Stimulated activated naive CD8-positive, alpha-beta T cell treated with anti-CD3 and anti-CD28 coated beads, Interleukin-15, amount 100 ng/mL, for 72 hours (primary cell): Measurements from ENCODE around the gene MACROD2.

Source experiments
- ATAC-seq: fragments of 150-1000 bp; cut with Tn5 transposase; 2 replicates; pipeline ENCODE4 v1.10.0; 2021; ENCODE audit warnings: mild to moderate bottlenecking, moderate library complexity
- DNase-seq, 2 donors: peaks; one replicate each; pipeline ENCODE4 v3.0.0; 2021 to 2022
- H3K27ac Mint-ChIP-seq, 2 donors: one replicate each; pipeline ENCODE4 v1.8.0; 2022; ENCODE audit warnings: mild to moderate bottlenecking in 2 of 2, mixed read lengths in 2 of 2, moderate library complexity in 2 of 2
- H3K27me3 Mint-ChIP-seq: one replicate; pipeline ENCODE4 v1.8.0; 2022; ENCODE audit warnings: mixed read lengths
- H3K4me1 Mint-ChIP-seq: one replicate; pipeline ENCODE4 v1.8.0; 2022; ENCODE audit warnings: mild to moderate bottlenecking, mixed read lengths
- H3K4me3 Mint-ChIP-seq, 2 donors: one replicate each; pipeline ENCODE4 v1.8.0; 2022; ENCODE audit warnings: mild to moderate bottlenecking in 2 of 2, mixed read lengths in 2 of 2, moderate library complexity in 1 of 2
- H3K9me3 Mint-ChIP-seq, 2 donors: one replicate each; pipeline ENCODE4 v1.8.0; 2022; ENCODE audit warnings: mixed read lengths in 2 of 2

Gene MACROD2

GRCh38 chr20:14491436-14491835 lies 496.1 kb downstream of the MACROD2 start:
- ATAC-seq (no peak), DNase-seq (no peak)
- Mint-ChIP-seq H3K4me1 (no peaks in the 10 kb centered on the region), H3K27me3 (no peaks in the 10 kb centered on the region), H3K9me3 (no peaks in the 10 kb centered on the region), H3K4me3 (no peak overlapping the region), H3K27ac (no peak overlapping the region)

DNA sequence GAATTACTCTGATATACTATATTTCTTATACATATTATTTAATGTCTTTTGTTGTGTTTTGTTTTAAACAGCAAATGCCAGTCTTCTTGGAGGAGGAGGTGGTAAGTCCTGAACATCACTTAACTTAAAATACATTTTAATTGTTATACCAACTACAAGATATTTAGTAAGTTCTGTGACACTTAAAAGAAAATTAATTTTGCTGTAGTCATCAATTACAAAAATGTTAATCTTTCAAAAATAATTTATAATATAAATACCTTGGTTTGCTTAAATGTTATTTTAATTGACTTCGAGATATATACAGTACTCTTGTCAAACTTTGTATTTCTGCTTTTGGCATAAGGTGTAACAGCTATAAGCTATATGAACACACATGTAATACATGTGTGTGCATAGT lies 498.1 kb downstream of the MACROD2 start:
- ATAC-seq (no peak), DNase-seq (no peak)
- H3K4me3 Mint-ChIP-seq, result no peak overlapping the region
- no peaks in the 10 kb centered on the region for H3K9me3 Mint-ChIP-seq
- no peak overlapping the region for H3K27ac Mint-ChIP-seq
- H3K4me1 Mint-ChIP-seq, result no peaks in the 10 kb centered on the region
- H3K27me3 Mint-ChIP-seq, result no peaks in the 10 kb centered on the region

GRCh38 chr20:14494355-14494754 lies 499.0 kb downstream of the MACROD2 start:
- H3K27ac Mint-ChIP-seq, result no peak overlapping the region
- peaks cover 0 to 7% of the 10 kb centered on the region in 2 donors for H3K9me3 Mint-ChIP-seq
- no peak for DNase-seq
- no peaks in the 10 kb centered on the region for H3K27me3 Mint-ChIP-seq
- H3K4me1 Mint-ChIP-seq, result no peaks in the 10 kb centered on the region
- H3K4me3 Mint-ChIP-seq, result no peak overlapping the region
- no peak for ATAC-seq

GRCh38 chr20:14495066-14495465 lies 499.8 kb downstream of the MACROD2 start:
- H3K4me3 Mint-ChIP-seq, result no peak overlapping the region
- H3K27me3 Mint-ChIP-seq, result no peaks in the 10 kb centered on the region
- DNase-seq (no peak), ATAC-seq (no peak)
- peaks cover 4 to 7% of the 10 kb centered on the region in 2 donors for H3K9me3 Mint-ChIP-seq
- H3K27ac Mint-ChIP-seq, result no peak overlapping the region
- no peaks in the 10 kb centered on the region for H3K4me1 Mint-ChIP-seq

- H3K4me1 Mint-ChIP-seq, result no peaks in the 10 kb centered on the region
- no peaks in the 10 kb centered on the region for H3K27me3 Mint-ChIP-seq
- H3K9me3 Mint-ChIP-seq, result peaks cover 7 to 9% of the 10 kb centered on the region in 2 donors
- no peak overlapping the region for H3K4me3 Mint-ChIP-seq
- no peak for DNase-seq
- ATAC-seq, result no peak
- H3K27ac Mint-ChIP-seq, result no peak overlapping the region
Observed at GRCh38 chr20:14497004-14497403, 501.7 kb downstream of the MACROD2 start.

GRCh38 chr20:14498772-14499171 lies 503.5 kb downstream of the MACROD2 start:
- no peak overlapping the region for H3K27ac Mint-ChIP-seq
- DNase-seq (no peak), ATAC-seq (no peak)
- H3K4me3 Mint-ChIP-seq, result no peak overlapping the region
- peaks cover 7 to 9% of the 10 kb centered on the region in 2 donors for H3K9me3 Mint-ChIP-seq
- H3K27me3 Mint-ChIP-seq, result no peaks in the 10 kb centered on the region
- H3K4me1 Mint-ChIP-seq, result no peaks in the 10 kb centered on the region

- Mint-ChIP-seq H3K27me3 (no peaks in the 10 kb centered on the region), H3K9me3 (peaks cover 1 to 6% of the 10 kb centered on the region in 2 donors), H3K27ac (no peak overlapping the region), H3K4me1 (no peaks in the 10 kb centered on the region), H3K4me3 (no peak overlapping the region)
- no peak for ATAC-seq
- no peak for DNase-seq
Observed at GRCh38 chr20:14505476-14505875, 510.2 kb downstream of the MACROD2 start.

- ATAC-seq (no peak), DNase-seq (no peak)
- Mint-ChIP-seq H3K4me3 (no peak overlapping the region), H3K27ac (peak overlapping the region in 1 of 2 donors; percentile 29), H3K27me3 (no peaks in the 10 kb centered on the region), H3K9me3 (peaks cover 6 to 12% of the 10 kb centered on the region in 2 donors), H3K4me1 (no peaks in the 10 kb centered on the region)
Observed at GRCh38 chr20:14507711-14508110, 512.4 kb downstream of the MACROD2 start.

GRCh38 chr20:14510341-14510740 lies 515.0 kb downstream of the MACROD2 start:
- Mint-ChIP-seq H3K9me3 (peaks cover 8 to 16% of the 10 kb centered on the region in 2 donors), H3K4me3 (no peak overlapping the region), H3K27me3 (no peaks in the 10 kb centered on the region), H3K4me1 (no peaks in the 10 kb centered on the region), H3K27ac (no peak overlapping the region)
- DNase-seq (no peak), ATAC-seq (no peak)

DNA sequence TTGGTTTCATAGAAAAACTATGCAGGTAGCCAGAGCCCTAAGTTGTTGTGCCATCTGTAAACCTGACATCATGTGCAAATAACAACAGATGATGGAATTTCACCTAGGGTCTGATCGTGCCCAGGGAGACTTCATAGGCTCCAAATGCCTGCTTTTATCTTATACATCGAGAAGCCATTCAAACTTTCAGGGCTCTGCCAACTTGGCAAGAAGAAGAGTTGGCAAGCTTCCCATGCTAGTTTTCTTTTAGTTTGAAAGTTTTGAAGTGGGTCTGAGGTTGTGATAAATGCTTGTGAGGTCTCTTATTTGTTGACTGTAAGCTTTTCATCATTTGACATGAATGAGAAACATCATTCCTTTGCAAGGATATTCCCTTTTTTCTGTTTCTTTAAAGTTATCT lies 517.5 kb downstream of the MACROD2 start:
- Mint-ChIP-seq H3K4me1 (no peaks in the 10 kb centered on the region), H3K4me3 (no peak overlapping the region), H3K9me3 (peaks cover 6 to 20% of the 10 kb centered on the region in 2 donors), H3K27ac (no peak overlapping the region), H3K27me3 (no peaks in the 10 kb centered on the region)
- ATAC-seq (no peak), DNase-seq (no peak)

GRCh38 chr20:14518648-14519047 lies 523.3 kb downstream of the MACROD2 start:
- H3K4me1 Mint-ChIP-seq, result no peaks in the 10 kb centered on the region
- no peak overlapping the region for H3K4me3 Mint-ChIP-seq
- ATAC-seq (no peak), DNase-seq (no peak)
- no peak overlapping the region for H3K27ac Mint-ChIP-seq
- H3K9me3 Mint-ChIP-seq, result peaks cover 17 to 24% of the 10 kb centered on the region in 2 donors
- no peaks in the 10 kb centered on the region for H3K27me3 Mint-ChIP-seq

DNA sequence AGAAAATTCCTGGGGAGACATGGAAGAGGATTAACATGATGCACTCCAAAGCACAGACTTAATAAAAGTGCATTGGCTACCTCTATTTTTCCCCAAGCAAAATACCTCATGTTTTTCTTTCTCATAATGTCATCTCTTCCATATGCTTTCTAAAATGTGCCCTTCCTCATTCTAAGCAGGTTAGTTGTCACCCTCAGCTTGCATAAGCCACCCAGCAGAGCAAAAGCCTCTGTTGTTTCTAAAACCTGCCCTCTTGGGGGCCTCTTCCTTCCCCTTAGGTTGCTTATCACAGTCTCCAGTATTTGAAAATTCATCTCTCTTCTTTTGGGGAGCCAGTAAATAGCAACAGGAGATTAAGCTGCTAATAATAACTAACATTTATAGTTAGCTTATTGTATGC lies 525.7 kb downstream of the MACROD2 start:
- Mint-ChIP-seq H3K27me3 (no peaks in the 10 kb centered on the region), H3K4me1 (no peaks in the 10 kb centered on the region), H3K27ac (no peak overlapping the region), H3K9me3 (peaks cover 11 to 17% of the 10 kb centered on the region in 2 donors), H3K4me3 (no peak overlapping the region)
- DNase-seq (no peak), ATAC-seq (no peak)

- H3K9me3 Mint-ChIP-seq, result peaks cover 11 to 17% of the 10 kb centered on the region in 2 donors
Observed at GRCh38 chr20:14521436-14521835, 526.1 kb downstream of the MACROD2 start.

GRCh38 chr20:14522595-14522994 lies 527.3 kb downstream of the MACROD2 start:
- Mint-ChIP-seq H3K4me1 (no peaks in the 10 kb centered on the region), H3K9me3 (peaks cover 11 to 17% of the 10 kb centered on the region in 2 donors), H3K27me3 (no peaks in the 10 kb centered on the region), H3K4me3 (no peak overlapping the region), H3K27ac (no peak overlapping the region)
- no peak for DNase-seq
- no peak for ATAC-seq

More at GRCh38 chr20:14521436-14521835, 526.1 kb downstream of the MACROD2 start:
- Mint-ChIP-seq H3K4me1 (no peaks in the 10 kb centered on the region), H3K4me3 (no peak overlapping the region), H3K27ac (no peak overlapping the region), H3K27me3 (no peaks in the 10 kb centered on the region)
- ATAC-seq (no peak), DNase-seq (no peak)

GRCh38 chr20:14523090-14523489 lies 527.8 kb downstream of the MACROD2 start:
- ATAC-seq (no peak), DNase-seq (no peak)

DNA sequence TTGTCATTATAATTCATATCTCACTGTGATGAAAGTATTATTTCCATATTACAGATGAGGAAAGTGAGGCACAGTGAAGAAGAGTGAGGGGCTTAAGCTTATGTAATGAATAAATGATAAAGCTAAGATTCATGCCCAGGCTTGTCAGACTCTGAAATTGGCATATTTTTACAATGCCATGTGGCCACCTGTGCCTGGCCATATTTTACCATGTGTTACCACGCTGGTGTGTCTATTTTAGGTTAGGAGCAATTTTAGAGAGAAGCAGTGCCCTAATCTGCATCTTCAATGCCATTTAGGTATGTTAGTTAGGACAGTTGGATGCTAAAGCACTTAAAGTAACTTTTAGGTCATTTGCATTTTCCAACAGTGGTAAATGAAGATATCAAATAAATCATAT lies 530.1 kb downstream of the MACROD2 start:
- Mint-ChIP-seq H3K4me3 (no peak overlapping the region), H3K27ac (no peak overlapping the region), H3K9me3 (peaks cover 9 to 16% of the 10 kb centered on the region in 2 donors), H3K4me1 (no peaks in the 10 kb centered on the region), H3K27me3 (no peaks in the 10 kb centered on the region)
- no peak for ATAC-seq
- no peak for DNase-seq

More at GRCh38 chr20:14523090-14523489, 527.8 kb downstream of the MACROD2 start:
- H3K4me1 Mint-ChIP-seq, result no peaks in the 10 kb centered on the region
- no peak overlapping the region for H3K27ac Mint-ChIP-seq
- peaks cover 11 to 17% of the 10 kb centered on the region in 2 donors for H3K9me3 Mint-ChIP-seq
- H3K4me3 Mint-ChIP-seq, result no peak overlapping the region
- no peaks in the 10 kb centered on the region for H3K27me3 Mint-ChIP-seq

DNA sequence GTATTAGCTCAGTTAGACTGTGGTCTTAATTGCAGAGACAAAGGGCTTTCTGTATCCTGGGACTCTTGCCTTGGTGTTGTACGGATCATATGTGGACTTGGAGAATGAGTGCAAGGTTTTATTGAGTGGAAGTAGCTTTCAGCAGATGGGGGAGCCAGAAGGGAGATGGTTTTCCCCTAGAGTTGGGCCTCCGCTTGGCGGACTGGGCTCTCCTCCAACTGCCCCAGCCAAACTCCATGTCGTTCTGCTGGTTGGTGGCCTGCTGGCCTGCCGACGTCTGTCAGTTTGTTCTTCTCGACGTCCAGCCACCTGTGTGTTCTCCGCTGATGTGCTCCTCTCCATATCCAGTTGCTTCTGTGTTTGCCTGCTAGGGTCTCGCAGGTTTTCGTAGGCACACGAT lies 531.6 kb downstream of the MACROD2 start:
- no peak overlapping the region for H3K4me3 Mint-ChIP-seq
- no peak overlapping the region for H3K27ac Mint-ChIP-seq
- ATAC-seq, result no peak
- peaks cover 0 to 8% of the 10 kb centered on the region in 2 donors for H3K9me3 Mint-ChIP-seq
- no peaks in the 10 kb centered on the region for H3K4me1 Mint-ChIP-seq
- no peak for DNase-seq
- H3K27me3 Mint-ChIP-seq, result no peaks in the 10 kb centered on the region
